ENCODE results near the gene TXK. TPM values are rescaled to one million over a fixed set of nuclear protein-coding genes. Genes with fewer than 3 reads are reported as not detected.

Gene TXK
- total RNA-seq, 1 experiment from 2014 or later, result 0.39 TPM

GRCh38 chr4:48082956-48083355 lies 51.1 kb downstream of the TXK start:
- Histone ChIP-seq H2AFZ (ENCODE audit: low read length) (no peak overlapping the region), H3K23me2 (ENCODE audit: insufficient read length, low read depth, low read length, poor library complexity, severe bottlenecking) (no peaks in the 10 kb centered on the region), H2AK5ac (ENCODE audit: insufficient read length, low read length) (no peak overlapping the region), H3K4ac (ENCODE audit: low read depth, low read length) (no peak overlapping the region), H3K27ac (ENCODE audit: insufficient read length, low read depth, low read length) (no peak overlapping the region), H2BK120ac (ENCODE audit: low read depth, low read length, poor library complexity, severe bottlenecking) (no peak overlapping the region), H3T11ph (ENCODE audit: low read length) (no peak overlapping the region), H3K79me2 (ENCODE audit: insufficient read depth, low read length) (no peaks in the 10 kb centered on the region), H3K79me1 (ENCODE audit: insufficient read depth, low read depth, low read length, poor library complexity, severe bottlenecking) (no peaks in the 10 kb centered on the region), H3K4me1 (ENCODE audit: insufficient read depth, low read length) (no peaks in the 10 kb centered on the region), H4K20me1 (ENCODE audit: control insufficient read depth, insufficient read depth, insufficient read length) (no peaks in the 10 kb centered on the region), H2BK15ac (ENCODE audit: low read depth, low read length) (no peak overlapping the region), H3K23ac (ENCODE audit: insufficient read length, low read depth, low read length) (no peak overlapping the region), H4K5ac (ENCODE audit: insufficient read length, low read depth, low read length) (no peak overlapping the region), H3K18ac (ENCODE audit: insufficient read length, low read depth, low read length) (no peak overlapping the region), H3K4me2 (ENCODE audit: insufficient read depth, insufficient read length, low read length) (no peak overlapping the region), H3K9me3 (ENCODE audit: control insufficient read depth, low read depth, low read length) (no peaks in the 10 kb centered on the region), H3K56ac (ENCODE audit: insufficient read length, low read depth, low read length) (no peak overlapping the region), H3K14ac (ENCODE audit: insufficient read depth, low read length) (no peak overlapping the region), H3K27me3 (ENCODE audit: insufficient read depth, low read length) (no peaks in the 10 kb centered on the region), H4K91ac (ENCODE audit: insufficient read length, low read depth, low read length) (no peak overlapping the region), H2BK5ac (ENCODE audit: insufficient read length, low read length) (no peak overlapping the region), H2BK20ac (ENCODE audit: low read depth, low read length, poor library complexity, severe bottlenecking) (no peak overlapping the region), H3K9ac (ENCODE audit: extremely low read depth, insufficient read length, low read length) (no peak overlapping the region), H4K8ac (replicated peaks; ENCODE audit: insufficient read length, low read depth, low read length) (no peak overlapping the region), H2BK12ac (ENCODE audit: insufficient read length, low read depth, low read length) (no peak overlapping the region)
- H3K27me3 Mint-ChIP-seq (ENCODE audit: low read depth), result no peaks in the 10 kb centered on the region
- peaks cover 0 to 4% of the 10 kb centered on the region in 2 experiments; a peak in 1 of 5 replicates for H3K9me3 Mint-ChIP-seq
- TF ChIP-seq CTCF (conservative IDR thresholded peaks at IDR 0.05), result peak; percentile 36; the same call in 2 of the 3 replicates
- no peak overlapping the region for H3K4me3 Mint-ChIP-seq
- WGBS (ENCODE audit: extremely low coverage, insufficient read length, low lambda C conversion rate), result no CpG with 5 or more reads among the region's 2 CpGs
- H3K4me1 Mint-ChIP-seq, result no peaks in the 10 kb centered on the region; a peak in 2 of 4 replicates
- H3K27ac Mint-ChIP-seq, result no peak overlapping the region; a peak in 1 of 7 replicates
- no peaks in the 10 kb centered on the region for H3K36me3 Mint-ChIP-seq (ENCODE audit: insufficient read depth in 1 of 3, low read depth in 3 of 3)
- no peak for DNase-seq

Data from H9 (cell line).